GM19438 (cell line): ENCODE measurements around the gene RFX8.

Experiments used
- ATAC-seq: cut with Tn5 transposase; IDR thresholded peaks from one replicate; pipeline ENCODE4 v1.9.1; 2021; ENCODE audit warnings: low read depth; ENCODE audit not compliant: unreplicated experiment

The RFX8 gene

GRCh38 chr2:101415884-101416283 lies 59.0 kb downstream of the RFX8 start:
- no peak for ATAC-seq

GRCh38 chr2:101415220-101415619 lies 59.7 kb downstream of the RFX8 start:
- no peak for ATAC-seq

- ATAC-seq, result no peak
Observed at GRCh38 chr2:101412092-101412694, 62.7 kb downstream of the RFX8 start.

- ATAC-seq, result no peak
Observed at GRCh38 chr2:101410746-101411145, 64.2 kb downstream of the RFX8 start.

GRCh38 chr2:101410114-101410513 lies 64.8 kb downstream of the RFX8 start:
- no peak for ATAC-seq

GRCh38 chr2:101409699-101410098 lies 65.2 kb downstream of the RFX8 start:
- ATAC-seq, result no peak

GRCh38 chr2:101408925-101409324 lies 66.0 kb downstream of the RFX8 start:
- ATAC-seq, result no peak

- no peak for ATAC-seq
Observed at GRCh38 chr2:101405351-101405899, 69.5 kb downstream of the RFX8 start.

- no peak for ATAC-seq
Observed at GRCh38 chr2:101403745-101404144, 71.2 kb downstream of the RFX8 start.

GRCh38 chr2:101402630-101403029 lies 72.3 kb downstream of the RFX8 start:
- no peak for ATAC-seq

- ATAC-seq, result no peak
Observed at GRCh38 chr2:101401906-101402305, 73.0 kb downstream of the RFX8 start.

GRCh38 chr2:101401326-101401665 lies 73.6 kb downstream of the RFX8 start:
- no peak for ATAC-seq

- ATAC-seq, result no peak
Observed at GRCh38 chr2:101400506-101401325, 74.2 kb downstream of the RFX8 start.

- no peak for ATAC-seq
Observed at GRCh38 chr2:101400048-101400447, 74.9 kb downstream of the RFX8 start.

- ATAC-seq, result no peak
Observed at GRCh38 chr2:101399021-101399799, 75.7 kb downstream of the RFX8 start.

GRCh38 chr2:101398116-101398821 lies 76.6 kb downstream of the RFX8 start:
- ATAC-seq, result no peak

- ATAC-seq, result no peak
Observed at GRCh38 chr2:101396316-101396717, 78.6 kb downstream of the RFX8 start.

- no peak for ATAC-seq
Observed at GRCh38 chr2:101395545-101396315, 79.2 kb downstream of the RFX8 start.

GRCh38 chr2:101388232-101388631 lies 86.7 kb downstream of the RFX8 start:
- ATAC-seq, result no peak
